ENCODE results near the gene HCAR3.

HCAR3 gene

GRCh38 chr12:122668268-122668667 lies 48.3 kb downstream of the HCAR3 start:
- DNase-seq: no peak

- DNase-seq: no peak
Measured at GRCh38 chr12:122665759-122666158, 50.9 kb downstream of the HCAR3 start.

DNA sequence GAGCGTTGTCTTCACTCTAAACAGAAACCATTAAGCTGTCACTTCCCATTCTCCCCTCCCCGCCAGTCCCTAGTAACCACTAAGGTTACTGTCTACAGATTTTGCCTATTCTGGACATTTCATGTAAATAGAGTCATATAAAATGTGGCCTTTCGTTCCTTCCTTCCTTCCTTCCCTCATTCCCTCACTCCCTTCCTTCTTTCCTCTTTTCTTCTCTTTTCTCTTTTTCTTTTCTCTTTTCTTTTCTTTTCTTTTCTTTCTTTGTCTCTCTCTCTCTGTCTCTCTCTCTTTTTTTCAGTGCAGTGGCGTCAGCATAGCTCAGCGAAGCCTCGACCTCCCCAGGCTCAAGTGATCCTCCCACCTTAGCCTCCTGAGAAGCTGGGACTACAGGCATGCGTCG lies 51.3 kb downstream of the HCAR3 start:
- no peak for DNase-seq

Measured in activated naive CD4-positive, alpha-beta T cell (primary cell).